Measurements from ENCODE around the gene CYP2R1. TPM values are rescaled to one million over a fixed set of nuclear protein-coding genes. Genes with fewer than 3 reads are reported as not detected.
"Not testable (repeated sequence)": the region's sequence is repeated elsewhere in the genome, so short reads cannot be mapped to it uniquely, and the experiment has no call there.

Gene CYP2R1
- total RNA-seq, 4 donors from 2014 or later: 13.5 to 22.7 (median 14.9) TPM

GRCh38 chr11:14882196-14882595, 9.8 kb downstream of the CYP2R1 start:
- TF ChIP-seq CTCF (IDR thresholded peaks at IDR 0.05): no peak
- Histone ChIP-seq H3K27ac (no peak overlapping the region), H3K9me3 (no peaks in the 10 kb centered on the region), H3K4me1 (peaks cover 0 to 4% (median 0%) of the 10 kb centered on the region in 3 donors), H3K27me3 (no peaks in the 10 kb centered on the region), H3K36me3 (peaks cover 0 to 27% of the 10 kb centered on the region in 2 donors), H3K4me3 (no peak overlapping the region)
- ATAC-seq: no peak
- 57 to 75% methylated on average over 1 of the region's 1 CpG for WGBS, 2 donors (ENCODE audit: low coverage in 1 of 2)

GRCh38 chr11:14881576-14882193, 10.3 kb downstream of the CYP2R1 start:
- H3K27me3 ChIP-seq: no peaks in the 10 kb centered on the region
- H3K36me3 ChIP-seq: peaks cover 0 to 32% of the 10 kb centered on the region in 2 donors
- WGBS, 2 donors (ENCODE audit: low coverage in 1 of 2): 87 to 100% methylated on average over 2 of the region's 2 CpGs
- TF ChIP-seq EP300 (IDR thresholded peaks at IDR 0.05): no peak
- no peak for TF ChIP-seq POLR2A (IDR thresholded peaks at IDR 0.05)
- TF ChIP-seq CTCF (IDR thresholded peaks at IDR 0.05): no peak
- no peak for TF ChIP-seq POLR2AphosphoS5 (IDR thresholded peaks at IDR 0.05)
- H3K4me1 ChIP-seq: no peaks in the 10 kb centered on the region
- no peaks in the 10 kb centered on the region for H3K9me3 ChIP-seq
- H3K27ac ChIP-seq: no peak overlapping the region
- no peak overlapping the region for H3K4me3 ChIP-seq
- no peak for ATAC-seq

- WGBS, 2 donors (ENCODE audit: low coverage in 1 of 2): 93 to 95% methylated on average over 5 of the region's 5 CpGs
- H3K4me3 ChIP-seq: no peak overlapping the region
- peaks cover 0 to 44% of the 10 kb centered on the region in 2 donors for H3K36me3 ChIP-seq
- no peak for TF ChIP-seq EP300 (IDR thresholded peaks at IDR 0.05)
- TF ChIP-seq POLR2AphosphoS5 (IDR thresholded peaks at IDR 0.05): no peak
- no peak overlapping the region for H3K27ac ChIP-seq
- ATAC-seq: no peak
- H3K4me1 ChIP-seq: no peaks in the 10 kb centered on the region
- H3K27me3 ChIP-seq: no peaks in the 10 kb centered on the region
- no peaks in the 10 kb centered on the region for H3K9me3 ChIP-seq
These were observed 16.9 kb downstream of the CYP2R1 start for GRCh38 chr11:14875163-14875562.

GRCh38 chr11:14873632-14874031, 18.4 kb downstream of the CYP2R1 start:
- H3K27ac ChIP-seq: no peak overlapping the region
- no peaks in the 10 kb centered on the region for H3K27me3 ChIP-seq
- H3K4me1 ChIP-seq: no peaks in the 10 kb centered on the region
- TF ChIP-seq EP300 (IDR thresholded peaks at IDR 0.05): no peak
- no peak for TF ChIP-seq CTCF (IDR thresholded peaks at IDR 0.05)
- TF ChIP-seq POLR2A (IDR thresholded peaks at IDR 0.05): no peak
- TF ChIP-seq POLR2AphosphoS5 (IDR thresholded peaks at IDR 0.05): no peak
- 67 to 91% methylated on average over 4 of the region's 4 CpGs for WGBS, 2 donors (ENCODE audit: low coverage in 1 of 2)
- H3K36me3 ChIP-seq: peaks cover 0 to 40% of the 10 kb centered on the region in 2 donors
- ATAC-seq: no peak
- no peaks in the 10 kb centered on the region for H3K9me3 ChIP-seq
- no peak overlapping the region for H3K4me3 ChIP-seq

GRCh38 chr11:14872032-14872431, 20.0 kb downstream of the CYP2R1 start:
- peaks cover 0 to 33% of the 10 kb centered on the region in 2 donors for H3K36me3 ChIP-seq

GRCh38 chr11:14863775-14864174, 28.3 kb downstream of the CYP2R1 start:
- not testable (repeated sequence) for H3K27ac ChIP-seq, H3K4me1 ChIP-seq, ATAC-seq, H3K4me3 ChIP-seq, H3K9me3 ChIP-seq, H3K27me3 ChIP-seq
- H3K36me3 ChIP-seq: peaks cover 0 to 23% of the 10 kb centered on the region in 2 donors
- 96 to 97% methylated on average over 4 of the region's 4 CpGs for WGBS, 2 donors (ENCODE audit: low coverage in 1 of 2)

More at GRCh38 chr11:14872032-14872431, 20.0 kb downstream of the CYP2R1 start:
- Histone ChIP-seq H3K4me1 (no peaks in the 10 kb centered on the region), H3K27ac (no peak overlapping the region), H3K4me3 (no peak overlapping the region), H3K9me3 (no peaks in the 10 kb centered on the region), H3K27me3 (no peaks in the 10 kb centered on the region)
- ATAC-seq: no peak
- TF ChIP-seq POLR2A (IDR thresholded peaks at IDR 0.05) (no peak), CTCF (IDR thresholded peaks at IDR 0.05) (no peak), EP300 (IDR thresholded peaks at IDR 0.05) (no peak), POLR2AphosphoS5 (IDR thresholded peaks at IDR 0.05) (no peak)

Data from gastroesophageal sphincter (tissue), 4 donors.